Stimulated activated naive CD8-positive, alpha-beta T cell treated with anti-CD3 and anti-CD28 coated beads, Interleukin-15, Interleukin-2, amounts not matched to agents 100 ng/mL and 50 ng/mL, for 24 hours (primary cell): Measurements from ENCODE around the gene ANKRD24.
"Not testable (repeated sequence)": the region's sequence is repeated elsewhere in the genome, so short reads cannot be mapped to it uniquely, and the experiment has no call there.

Experiments
- H3K27ac Mint-ChIP-seq: one replicate; pipeline ENCODE4 v1.8.0; 2021; ENCODE audit warnings: mild to moderate bottlenecking, mixed read lengths
- H3K27me3 Mint-ChIP-seq: one replicate; pipeline ENCODE4 v1.8.0; 2021; ENCODE audit warnings: mixed read lengths
- H3K36me3 Mint-ChIP-seq: one replicate; pipeline ENCODE4 v1.8.0; 2021; ENCODE audit warnings: low read depth, mixed read lengths
- H3K4me1 Mint-ChIP-seq: one replicate; pipeline ENCODE4 v1.8.0; 2021; ENCODE audit warnings: low read depth, mixed read lengths
- H3K4me3 Mint-ChIP-seq: one replicate; pipeline ENCODE4 v1.8.0; 2021; ENCODE audit warnings: mild to moderate bottlenecking, mixed read lengths
- H3K9me3 Mint-ChIP-seq: one replicate; pipeline ENCODE4 v1.8.0; 2021; ENCODE audit warnings: mixed read lengths

The ANKRD24 gene

DNA sequence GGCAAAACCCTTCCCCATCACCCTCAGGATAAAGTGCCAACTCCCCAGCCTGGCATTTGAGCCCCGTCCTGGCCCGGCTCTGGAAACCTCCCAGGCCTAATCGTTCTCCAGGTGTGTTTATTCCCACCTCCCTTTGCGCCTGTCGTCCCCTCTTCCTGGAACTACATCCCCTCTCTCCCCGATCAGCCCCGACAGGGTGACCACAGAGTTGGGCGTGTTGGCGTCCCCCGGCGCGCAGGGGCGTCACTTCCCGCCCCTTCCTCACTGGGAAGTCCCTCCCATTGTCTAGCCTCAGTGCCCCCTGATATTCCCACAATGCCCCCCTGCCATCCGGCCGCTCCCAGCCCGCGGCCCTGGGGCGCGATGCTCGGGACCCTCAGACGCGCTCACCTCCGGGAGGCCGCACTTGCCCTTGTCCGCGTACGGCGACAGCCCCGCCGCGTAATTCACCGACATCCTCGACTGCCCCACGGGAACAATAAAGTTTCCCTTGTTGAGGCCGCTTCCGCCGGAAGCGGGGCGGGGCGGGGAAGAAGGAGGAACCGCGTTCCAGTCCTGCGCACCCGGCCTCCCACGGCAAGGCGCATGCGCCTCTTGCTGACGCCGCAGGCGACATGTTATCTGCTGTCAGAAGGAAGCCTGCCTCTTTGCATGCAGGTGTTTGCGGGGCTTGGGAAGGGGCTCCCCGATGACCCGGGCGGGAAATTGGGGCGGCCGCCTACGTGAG, at the start of gene ANKRD24, which contains the start of gene SIRT6:
Gene ANKRD24, plus strand, starts transcription at position 606 of the 727 bp plus-strand sequence. CDS start 3,737 bp downstream, outside the sequence.
Gene SIRT6, minus strand, starts transcription at position 480 of the 727 bp plus-strand sequence. Its CDS starts 24 bp downstream, at position 456.
- peak within 1 kb of the TSS; percentile 88 for H3K27ac Mint-ChIP-seq
- peak within 1 kb of the TSS; percentile 95 for H3K4me3 Mint-ChIP-seq
- no peaks in the 10 kb centered on the region for H3K9me3 Mint-ChIP-seq
- H3K4me1 Mint-ChIP-seq, result peaks cover 26% of the 10 kb centered on the region
- H3K27me3 Mint-ChIP-seq, result no peaks in the 10 kb centered on the region
- peaks cover 10% of the 10 kb centered on the region for H3K36me3 Mint-ChIP-seq

DNA sequence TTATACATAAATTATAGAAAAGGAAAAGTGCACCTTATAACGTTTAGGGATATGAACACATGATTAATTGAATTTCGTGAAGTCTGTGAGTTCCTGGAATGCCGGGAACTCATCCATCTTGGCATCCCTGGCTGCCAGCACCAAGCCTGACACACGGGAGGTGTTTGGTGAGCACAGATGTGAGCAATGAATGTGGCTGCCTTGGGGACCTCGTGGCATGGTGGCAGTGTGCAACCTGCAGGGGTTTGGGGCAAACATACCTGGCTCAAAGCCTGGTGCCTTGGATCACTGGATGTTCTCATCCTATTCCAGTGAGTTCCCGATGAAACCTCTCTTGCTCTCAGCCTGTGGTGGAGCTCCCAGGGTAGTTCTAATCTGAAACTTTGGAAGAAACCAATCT, 48.1 kb upstream of the ANKRD24 start:
- no peak overlapping the region for H3K27ac Mint-ChIP-seq
- peaks cover 5% of the 10 kb centered on the region for H3K4me1 Mint-ChIP-seq
- no peaks in the 10 kb centered on the region for H3K36me3 Mint-ChIP-seq
- H3K4me3 Mint-ChIP-seq, result no peak overlapping the region
- no peaks in the 10 kb centered on the region for H3K27me3 Mint-ChIP-seq
- no peaks in the 10 kb centered on the region for H3K9me3 Mint-ChIP-seq

DNA sequence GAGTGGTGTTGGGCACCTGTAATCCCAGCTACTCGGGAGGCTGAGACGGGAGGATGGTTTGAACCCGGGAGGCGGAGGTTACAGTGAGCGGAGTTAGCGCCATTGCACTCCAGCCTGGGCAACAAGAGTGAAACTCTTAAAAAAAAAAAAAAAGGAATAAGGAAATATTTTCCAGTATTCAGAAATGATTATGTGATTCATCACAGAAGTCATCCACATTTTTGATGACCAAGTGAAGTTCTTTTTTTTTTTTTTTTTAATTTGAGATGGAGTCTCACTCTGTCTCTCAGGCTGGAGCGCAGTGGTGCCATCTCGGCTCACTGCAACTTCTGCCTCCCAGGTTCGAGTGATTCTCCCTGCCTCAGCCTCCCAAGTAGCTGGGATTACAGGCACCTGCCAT, 47.1 kb upstream of the ANKRD24 start:
- H3K27me3 Mint-ChIP-seq, H3K36me3 Mint-ChIP-seq, H3K27ac Mint-ChIP-seq, H3K4me3 Mint-ChIP-seq, H3K9me3 Mint-ChIP-seq: not testable (repeated sequence)
- H3K4me1 Mint-ChIP-seq, result peaks cover 15% of the 10 kb centered on the region

DNA sequence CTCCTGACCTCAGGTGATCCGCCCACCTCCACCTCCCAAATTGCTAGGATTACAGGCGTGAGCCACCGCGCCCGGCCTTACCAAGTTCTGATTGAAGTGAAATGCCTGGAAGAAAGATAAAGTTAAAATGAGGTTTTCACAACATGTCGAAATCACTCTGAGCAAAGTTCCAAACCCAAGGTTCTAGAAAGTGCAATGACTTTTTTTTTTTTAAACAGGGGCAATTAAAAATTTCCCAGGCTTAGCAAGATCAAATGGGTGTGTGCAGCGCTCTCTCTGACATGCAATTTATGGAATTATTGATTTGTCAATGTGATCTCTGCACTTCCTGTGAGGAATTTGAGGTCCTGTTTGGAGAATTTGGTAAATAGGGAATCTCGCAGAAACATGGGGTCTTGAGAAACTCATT, 45.8 kb upstream of the ANKRD24 start:
- Mint-ChIP-seq H3K4me3 (no peak overlapping the region), H3K4me1 (peaks cover 12% of the 10 kb centered on the region), H3K27ac (no peak overlapping the region), H3K36me3 (no peaks in the 10 kb centered on the region), H3K27me3 (no peaks in the 10 kb centered on the region), H3K9me3 (no peaks in the 10 kb centered on the region)

DNA sequence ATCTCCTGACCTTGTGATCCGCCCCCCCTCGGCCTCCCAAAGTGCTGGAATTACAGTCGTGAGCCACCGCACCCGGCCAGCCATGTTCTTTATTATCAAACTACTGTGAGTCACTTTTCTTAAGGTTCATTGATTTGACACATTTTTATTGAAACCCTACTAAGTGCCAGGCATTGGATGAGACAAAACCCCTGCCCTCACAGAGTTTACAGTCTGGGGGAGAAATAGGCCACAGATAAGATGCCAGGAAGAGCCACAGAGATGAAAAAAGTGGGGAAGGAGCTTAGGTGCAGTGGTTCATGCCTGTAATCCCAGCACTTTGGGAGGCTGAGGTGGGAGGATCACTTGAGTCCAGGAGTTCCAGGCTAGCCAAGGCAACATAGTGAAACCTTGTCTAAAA, 44.0 kb upstream of the ANKRD24 start:
- Mint-ChIP-seq H3K27me3 (peaks cover 2% of the 10 kb centered on the region), H3K4me1 (peaks cover 12% of the 10 kb centered on the region), H3K27ac (peak overlapping the region; percentile 52), H3K4me3 (no peak overlapping the region), H3K36me3 (no peaks in the 10 kb centered on the region), H3K9me3 (no peaks in the 10 kb centered on the region)

DNA sequence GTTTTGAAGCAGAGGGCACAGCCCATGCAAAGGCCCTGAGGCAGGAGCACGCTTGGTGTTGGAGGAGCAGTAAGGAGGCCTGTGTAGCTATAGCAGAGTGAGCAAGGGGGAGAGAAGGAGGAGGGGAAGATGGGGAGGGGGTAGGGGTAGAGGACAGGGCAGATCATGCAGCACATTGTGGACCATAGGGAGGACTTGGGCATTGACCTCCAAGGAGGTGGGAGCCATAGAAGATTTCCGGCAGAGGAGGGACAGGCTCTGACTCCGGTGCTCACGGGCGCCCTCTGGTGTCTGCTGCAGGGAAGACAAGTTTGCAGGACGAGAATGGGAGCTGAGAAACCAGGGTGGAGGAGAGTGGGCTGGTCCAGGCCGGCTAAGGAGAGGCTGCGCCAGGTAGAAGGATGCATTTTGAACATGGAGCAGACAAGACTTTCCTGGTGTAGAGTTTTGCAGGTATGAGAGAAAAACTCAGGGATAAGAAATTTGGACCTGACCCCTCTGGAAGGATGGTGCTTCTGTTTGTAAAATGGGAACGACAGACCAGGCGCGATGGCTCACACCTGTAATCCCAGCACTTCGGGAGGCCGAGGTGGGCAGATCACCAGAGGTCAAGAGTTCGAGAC, 42.8 kb upstream of the ANKRD24 start:
- Mint-ChIP-seq H3K9me3 (no peaks in the 10 kb centered on the region), H3K27ac (no peak overlapping the region), H3K27me3 (peaks cover 8% of the 10 kb centered on the region), H3K36me3 (no peaks in the 10 kb centered on the region), H3K4me3 (peak overlapping the region; percentile 37), H3K4me1 (peaks cover 12% of the 10 kb centered on the region)

DNA sequence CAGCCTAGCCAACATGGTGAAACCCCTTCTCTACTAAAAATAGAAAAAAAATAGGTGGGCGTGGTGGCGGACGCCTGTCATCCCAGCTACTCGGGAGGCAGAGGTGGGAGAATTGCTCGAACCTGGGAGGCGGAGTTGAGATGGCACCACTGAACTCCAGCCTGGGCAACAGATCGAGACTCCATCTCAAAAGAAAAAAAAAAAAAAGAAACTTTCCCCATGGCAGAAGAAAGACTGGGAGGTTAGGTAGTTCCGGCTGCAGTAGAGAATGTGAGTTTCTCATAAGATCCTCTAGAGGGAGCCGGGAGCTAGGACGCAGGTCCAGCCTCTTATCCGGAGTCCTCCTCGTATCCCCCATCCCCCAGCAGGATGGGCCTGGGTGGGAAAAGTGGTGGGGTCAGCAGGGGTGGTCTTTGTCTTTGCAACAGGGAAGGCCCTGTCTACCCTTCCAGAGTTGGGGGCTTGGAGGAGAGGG, 42.2 kb upstream of the ANKRD24 start:
- no peaks in the 10 kb centered on the region for H3K9me3 Mint-ChIP-seq
- H3K4me1 Mint-ChIP-seq, result peaks cover 12% of the 10 kb centered on the region
- H3K27me3 Mint-ChIP-seq, result peaks cover 9% of the 10 kb centered on the region
- no peak overlapping the region for H3K4me3 Mint-ChIP-seq
- no peaks in the 10 kb centered on the region for H3K36me3 Mint-ChIP-seq
- H3K27ac Mint-ChIP-seq, result no peak overlapping the region

DNA sequence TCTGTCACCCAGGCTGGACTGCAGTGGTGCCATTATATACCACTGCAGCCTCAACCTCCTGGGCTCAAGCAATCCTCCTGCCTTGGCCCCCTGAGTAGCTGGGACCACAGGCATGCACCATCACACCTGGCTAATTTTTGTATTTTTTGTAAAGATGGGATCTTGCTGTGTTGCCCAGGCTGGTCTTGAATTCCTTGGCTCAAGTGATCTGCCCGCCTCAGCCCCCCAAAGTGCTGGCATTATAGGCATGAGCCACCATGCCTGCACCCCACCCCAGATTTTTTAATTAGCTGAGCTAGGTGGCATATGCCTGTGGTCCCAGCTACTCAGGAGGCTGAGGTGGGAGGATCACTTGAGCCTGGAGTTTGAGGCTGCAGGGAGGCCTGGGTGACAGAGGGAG, 39.6 kb upstream of the ANKRD24 start:
- not testable (repeated sequence) for H3K27ac Mint-ChIP-seq, H3K9me3 Mint-ChIP-seq, H3K4me3 Mint-ChIP-seq, H3K36me3 Mint-ChIP-seq
- H3K4me1 Mint-ChIP-seq, result peaks cover 15% of the 10 kb centered on the region
- peaks cover 16% of the 10 kb centered on the region for H3K27me3 Mint-ChIP-seq

DNA sequence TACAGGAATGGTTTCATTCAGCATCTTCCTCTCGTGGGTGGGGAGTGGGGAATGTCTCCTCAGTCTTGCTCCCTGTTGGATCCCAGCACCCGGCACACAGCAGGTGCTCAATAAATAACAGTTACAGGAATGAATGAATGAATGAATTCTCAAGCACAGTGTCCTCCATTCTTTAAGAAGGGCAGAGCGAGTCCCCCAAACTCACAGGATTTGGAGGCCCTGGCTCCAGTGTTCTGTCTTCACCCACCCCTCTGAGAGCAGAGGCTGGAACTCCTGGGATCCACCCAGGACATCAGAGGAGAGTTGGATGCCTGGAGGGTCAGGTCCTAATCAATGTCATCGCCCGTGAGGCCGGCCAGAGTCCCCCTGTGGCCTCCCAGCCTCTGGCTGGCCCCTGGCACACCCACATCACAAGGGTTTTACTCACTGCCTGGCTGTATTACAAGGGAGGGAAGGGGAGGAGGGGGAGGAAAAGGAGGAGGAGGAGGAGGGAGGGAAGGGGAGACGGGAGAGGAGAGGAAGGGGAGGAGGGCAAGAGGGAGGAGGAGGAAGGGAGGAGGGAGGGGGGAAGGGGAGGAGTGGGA, 37.7 kb upstream of the ANKRD24 start:
- Mint-ChIP-seq H3K27ac (no peak overlapping the region), H3K4me1 (peaks cover 10% of the 10 kb centered on the region)

DNA sequence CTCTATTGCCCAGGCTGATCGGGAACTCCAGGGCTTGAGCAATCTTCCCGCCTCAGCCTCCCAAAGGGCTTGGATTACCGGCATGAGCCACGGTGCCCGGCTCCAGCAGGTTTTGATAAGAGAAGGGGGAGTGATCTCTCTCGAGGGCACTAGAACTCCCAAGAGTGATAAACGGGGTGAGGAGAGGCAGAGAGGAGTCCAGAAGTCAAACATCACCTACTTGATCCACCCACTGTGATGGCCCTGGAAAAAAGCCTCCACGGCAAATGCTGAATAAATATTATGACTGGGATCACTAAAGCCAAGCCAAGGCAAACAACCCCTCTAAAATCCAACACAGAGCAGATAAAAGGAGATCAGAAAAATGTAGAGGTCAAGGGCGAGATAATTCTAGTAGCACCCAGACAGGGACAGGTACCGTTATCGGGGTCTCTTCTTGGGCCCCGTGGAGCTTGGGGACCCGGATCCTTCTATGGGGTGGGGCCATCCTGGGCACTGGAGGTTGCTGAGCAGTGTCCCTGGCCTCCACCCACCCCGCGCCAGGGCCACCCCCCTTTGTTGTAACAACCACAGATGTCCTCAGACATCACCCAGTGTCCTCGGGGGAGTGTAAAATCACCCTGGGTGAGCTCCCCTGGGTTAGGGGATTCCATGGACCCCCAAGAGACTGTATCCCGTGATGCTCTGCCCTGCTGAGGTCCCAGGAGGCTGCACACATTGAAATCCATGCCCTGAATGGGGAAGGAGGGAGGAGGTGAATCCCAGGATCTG, 32.8 kb upstream of the ANKRD24 start:
- Mint-ChIP-seq H3K9me3 (no peaks in the 10 kb centered on the region), H3K4me1 (peaks cover 16% of the 10 kb centered on the region), H3K4me3 (no peak overlapping the region), H3K27ac (no peak overlapping the region), H3K36me3 (no peaks in the 10 kb centered on the region), H3K27me3 (peaks cover 13% of the 10 kb centered on the region)

More for the DNA sequence above, 37.7 kb upstream of the ANKRD24 start:
- H3K27me3 Mint-ChIP-seq, result peaks cover 19% of the 10 kb centered on the region
- no peak overlapping the region for H3K4me3 Mint-ChIP-seq
- H3K36me3 Mint-ChIP-seq, result no peaks in the 10 kb centered on the region
- H3K9me3 Mint-ChIP-seq, result no peaks in the 10 kb centered on the region

DNA sequence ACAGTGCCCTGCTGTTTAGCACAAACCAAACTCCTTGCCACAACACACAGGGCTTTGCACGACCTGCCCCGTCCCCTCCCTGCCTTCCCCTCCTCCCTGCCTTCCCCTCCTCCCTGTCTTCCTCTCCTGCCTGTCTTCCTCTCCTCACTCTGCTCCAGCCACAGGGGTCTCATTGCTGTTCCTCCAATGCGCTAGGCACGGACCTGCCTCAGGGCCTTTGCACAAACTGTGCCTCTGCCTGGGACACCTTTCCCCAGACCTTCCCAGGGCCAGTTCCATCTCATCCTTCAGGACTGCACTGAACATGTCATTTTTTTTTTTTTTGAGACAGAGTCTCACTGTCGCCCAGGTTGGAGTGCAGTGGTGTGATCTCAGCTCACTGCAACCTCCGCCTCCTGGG, 30.9 kb upstream of the ANKRD24 start:
- H3K9me3 Mint-ChIP-seq, result no peaks in the 10 kb centered on the region
- peaks cover 8% of the 10 kb centered on the region for H3K27me3 Mint-ChIP-seq
- H3K4me1 Mint-ChIP-seq, result peaks cover 13% of the 10 kb centered on the region
- no peak overlapping the region for H3K4me3 Mint-ChIP-seq
- H3K36me3 Mint-ChIP-seq, result no peaks in the 10 kb centered on the region
- H3K27ac Mint-ChIP-seq, result no peak overlapping the region

DNA sequence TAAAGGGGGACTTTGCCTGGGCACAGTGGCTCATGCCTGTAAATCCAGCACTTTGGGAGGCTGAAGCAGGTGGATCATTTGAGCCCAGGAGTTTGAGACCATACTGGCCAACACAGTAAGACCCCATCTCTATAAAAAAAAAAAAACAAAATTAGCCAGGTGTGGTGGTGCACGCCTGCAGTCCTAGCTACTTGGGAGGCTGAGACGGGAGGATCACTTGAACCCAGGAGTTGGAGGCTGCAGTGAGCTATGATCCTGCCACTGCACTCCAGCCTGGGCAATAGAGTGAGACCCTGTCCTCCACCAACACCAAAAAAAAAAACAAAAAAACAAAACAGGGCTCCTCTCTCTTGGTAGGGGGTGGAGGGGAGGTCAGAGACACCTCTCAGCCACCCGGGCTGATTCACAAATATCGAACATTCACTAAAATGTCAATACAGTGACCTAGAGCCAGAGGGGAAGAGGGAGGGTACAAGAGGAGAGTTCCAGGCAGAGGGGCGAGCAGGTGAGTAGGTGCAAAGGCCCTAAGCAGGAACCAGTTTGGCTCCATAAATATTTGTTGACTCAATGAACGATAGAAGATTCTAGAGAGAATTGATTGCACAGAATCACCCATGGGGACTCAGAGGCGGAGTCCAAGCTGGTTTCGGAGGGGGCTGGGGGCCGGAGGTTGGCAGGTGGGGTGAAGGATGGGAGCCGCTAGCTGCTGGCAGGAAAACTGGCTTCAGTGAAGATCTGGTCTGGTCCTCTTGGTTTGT, 30.1 kb upstream of the ANKRD24 start:
- Mint-ChIP-seq H3K27ac (no peak overlapping the region), H3K9me3 (no peaks in the 10 kb centered on the region), H3K4me3 (no peak overlapping the region), H3K4me1 (peaks cover 13% of the 10 kb centered on the region), H3K27me3 (peaks cover 5% of the 10 kb centered on the region), H3K36me3 (no peaks in the 10 kb centered on the region)

DNA sequence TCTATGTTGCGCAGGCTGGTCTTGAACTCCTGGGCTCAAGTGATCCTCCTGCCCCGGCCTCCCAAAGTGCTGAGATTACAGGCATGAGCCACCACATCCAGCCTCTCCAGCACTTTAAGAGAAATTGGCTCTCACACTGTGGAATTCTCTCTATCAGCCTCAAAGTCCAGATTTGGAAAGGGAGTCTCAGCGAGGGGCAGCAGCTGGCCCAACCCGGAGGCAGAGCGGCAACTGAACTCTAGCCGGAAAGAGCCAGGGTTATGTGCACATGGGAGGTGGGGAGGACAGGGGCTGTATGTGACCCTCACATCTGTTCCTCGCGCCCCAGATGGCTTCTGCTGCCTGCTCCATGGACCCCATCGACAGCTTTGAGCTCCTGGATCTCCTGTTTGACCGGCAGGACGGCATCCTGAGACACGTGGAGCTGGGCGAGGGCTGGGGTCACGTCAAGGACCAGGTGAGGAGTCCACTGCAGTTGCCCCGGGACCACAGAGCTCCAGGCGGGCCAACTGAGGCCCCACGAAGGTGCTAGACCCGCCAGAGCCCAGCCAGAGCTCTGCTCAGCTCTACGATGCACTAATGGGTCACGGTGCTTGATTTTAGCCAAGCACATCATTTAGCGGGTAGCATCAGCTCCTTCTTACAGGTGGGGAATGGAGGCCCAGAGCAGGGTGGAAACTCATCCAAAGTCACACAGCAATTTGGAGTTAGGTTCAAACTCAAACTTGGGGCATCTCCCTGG, 27.7 kb upstream of the ANKRD24 start:
- Mint-ChIP-seq H3K9me3 (no peaks in the 10 kb centered on the region), H3K27ac (no peak overlapping the region), H3K4me1 (peaks cover 13% of the 10 kb centered on the region), H3K4me3 (no peak overlapping the region), H3K36me3 (no peaks in the 10 kb centered on the region), H3K27me3 (peaks cover under 1% of the 10 kb centered on the region)

DNA sequence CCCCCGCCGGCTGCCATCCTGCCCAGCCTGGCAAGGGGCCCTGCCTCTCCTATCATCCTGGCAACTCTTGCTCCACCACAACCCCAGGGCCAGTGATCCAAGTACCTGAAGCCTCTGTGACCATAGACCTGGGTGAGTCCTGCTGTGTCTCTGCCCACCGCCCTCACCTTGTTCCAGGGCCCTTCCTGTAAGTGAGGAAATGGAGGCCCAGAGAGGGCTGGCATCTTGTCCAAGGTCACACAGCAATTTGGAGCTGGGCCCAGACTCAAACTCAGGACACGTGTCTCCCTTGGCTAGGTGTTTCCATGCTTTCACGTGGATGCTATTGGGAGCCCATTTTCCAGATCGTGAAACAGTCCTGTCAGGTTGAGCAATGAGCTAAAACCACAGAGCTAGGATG, 25.3 kb upstream of the ANKRD24 start:
- Mint-ChIP-seq H3K27me3 (no peaks in the 10 kb centered on the region), H3K36me3 (no peaks in the 10 kb centered on the region), H3K27ac (no peak overlapping the region), H3K4me1 (peaks cover 13% of the 10 kb centered on the region), H3K9me3 (no peaks in the 10 kb centered on the region), H3K4me3 (no peak overlapping the region)
